Measurements from ENCODE around the gene NCDN. TPM values are rescaled to one million over a fixed set of nuclear protein-coding genes. Genes with fewer than 3 reads are reported as not detected.

Gene NCDN
- total and polyA plus RNA-seq, 7 experiments from 2014 or later = 17.1 to 38.6 (median 23.9) TPM

DNA sequence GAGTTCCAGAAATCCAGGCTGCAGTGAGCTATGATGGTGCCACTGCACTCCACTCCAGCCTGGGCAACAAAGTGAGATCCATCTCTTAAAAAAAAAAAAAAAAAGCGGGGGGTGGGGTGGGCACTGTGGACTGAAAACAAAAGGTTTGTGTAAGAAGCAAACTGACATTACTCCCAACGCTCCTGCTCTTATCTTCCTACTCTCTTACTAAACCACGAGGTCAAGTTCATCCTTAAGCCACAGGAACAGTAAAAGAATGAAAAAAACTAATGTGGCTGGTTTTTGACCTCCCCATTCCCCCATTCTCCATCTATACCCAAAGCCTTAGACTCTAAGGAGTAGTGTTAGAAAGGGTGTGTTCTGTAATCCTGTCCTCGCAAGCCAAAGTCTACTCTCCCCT, 46.3 kb downstream of the NCDN start:
- CTCF ChIA-PET = no interaction called here
- Mint-ChIP-seq H3K9me3 (peaks cover 0 to 2% (median 0%) of the 10 kb centered on the region in 11 donors), H3K4me1 (peaks cover 3 to 14% (median 8%) of the 10 kb centered on the region in 7 donors), H3K36me3 (peaks cover 9 to 44% (median 25%) of the 10 kb centered on the region in 5 donors), H3K4me3 (no peak overlapping the region), H3K27me3 (no peaks in the 10 kb centered on the region), H3K27ac (no peak overlapping the region)
- ATAC-seq (no peak), DNase-seq (no peak)
- Histone ChIP-seq H3K27ac (ENCODE audit: low read depth, low read length) (no peak overlapping the region), H3K27me3 (ENCODE audit: control insufficient read depth in 2 of 2, insufficient read depth in 2 of 2, low read length in 2 of 2) (no peaks in the 10 kb centered on the region), H3K36me3 (ENCODE audit: control insufficient read depth in 2 of 3, insufficient read depth in 3 of 3, low read length in 3 of 3) (peaks cover 9 to 64% (median 11%) of the 10 kb centered on the region in 3 experiments), H3K4me3 (ENCODE audit: low read length) (no peak overlapping the region), H3K4me1 (ENCODE audit: control insufficient read depth in 2 of 2, insufficient read depth in 2 of 2, low read length in 2 of 2) (no peaks in the 10 kb centered on the region), H3K9me3 (ENCODE audit: control insufficient read depth in 2 of 3, low read length in 3 of 3) (no peaks in the 10 kb centered on the region)
- POLR2A ChIA-PET = no interaction called here
- intact Hi-C loops (cut with micrococcal nuclease) = no loop called here

DNA sequence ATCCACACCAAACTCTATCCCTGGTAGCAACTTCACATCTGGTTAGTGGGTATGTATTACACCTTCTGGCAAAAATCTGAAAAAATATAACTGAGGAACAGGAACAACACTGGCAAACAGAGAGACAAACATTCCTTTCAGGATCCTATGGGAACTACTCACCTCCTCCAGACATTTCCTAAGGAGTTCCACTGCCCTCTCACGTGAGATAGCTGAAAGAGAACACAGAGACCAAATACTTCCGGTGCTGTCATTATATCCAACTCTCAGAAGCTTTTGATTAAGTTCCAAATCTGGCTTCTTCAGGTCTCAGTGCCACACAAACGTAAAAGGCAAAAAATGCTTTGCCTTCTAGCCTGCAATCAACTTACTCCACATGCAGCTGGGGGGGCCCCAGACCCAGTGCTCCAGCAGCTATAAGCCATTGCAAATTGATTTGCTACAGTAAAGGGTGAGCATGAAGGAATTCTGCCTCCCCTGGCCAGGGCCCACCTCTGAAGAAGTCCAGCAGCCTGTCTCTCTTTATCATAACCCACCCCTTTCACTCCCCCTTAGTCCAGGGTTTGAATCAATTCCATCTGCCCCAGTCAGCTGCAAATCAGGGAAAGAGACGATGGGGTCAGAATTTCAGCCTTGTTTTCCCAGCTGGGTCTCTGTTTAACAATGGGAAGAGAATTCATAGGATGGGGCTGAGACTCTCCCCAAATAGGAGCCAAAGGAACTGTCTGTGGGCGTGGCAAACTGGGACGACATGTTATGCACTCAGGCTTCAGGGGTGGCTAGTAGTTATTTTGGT, 47.7 kb downstream of the NCDN start:
- Histone ChIP-seq H3K4me3 (ENCODE audit: low read length) (no peak overlapping the region), H3K9me3 (ENCODE audit: control insufficient read depth in 2 of 3, low read length in 3 of 3) (no peaks in the 10 kb centered on the region), H3K4me1 (ENCODE audit: control insufficient read depth in 2 of 2, insufficient read depth in 2 of 2, low read length in 2 of 2) (no peaks in the 10 kb centered on the region), H3K27ac (ENCODE audit: low read depth, low read length) (no peak overlapping the region), H3K36me3 (ENCODE audit: control insufficient read depth in 2 of 3, insufficient read depth in 3 of 3, low read length in 3 of 3) (peaks cover 9 to 70% (median 11%) of the 10 kb centered on the region in 3 experiments), H3K27me3 (ENCODE audit: control insufficient read depth in 2 of 2, insufficient read depth in 2 of 2, low read length in 2 of 2) (no peaks in the 10 kb centered on the region)
- POLR2A ChIA-PET = no interaction called here
- DNase-seq (no peak), ATAC-seq (no peak)
- intact Hi-C loops (cut with micrococcal nuclease) = no loop called here
- CTCF ChIA-PET = interaction anchor here (1.2 kb wide), 1 partner anchor 122 kb away, joined by 3 read pairs; no protein-coding TSS in a partner anchor
- Mint-ChIP-seq H3K27ac (peak overlapping the region in 3 of 9 donors; percentile 9 to 33 (median 30)), H3K9me3 (peaks cover 0 to 2% (median 0%) of the 10 kb centered on the region in 11 donors), H3K36me3 (peaks cover 10 to 45% (median 29%) of the 10 kb centered on the region in 5 donors), H3K4me1 (peaks cover 3 to 14% (median 8%) of the 10 kb centered on the region in 7 donors), H3K27me3 (no peaks in the 10 kb centered on the region), H3K4me3 (no peak overlapping the region)

DNA sequence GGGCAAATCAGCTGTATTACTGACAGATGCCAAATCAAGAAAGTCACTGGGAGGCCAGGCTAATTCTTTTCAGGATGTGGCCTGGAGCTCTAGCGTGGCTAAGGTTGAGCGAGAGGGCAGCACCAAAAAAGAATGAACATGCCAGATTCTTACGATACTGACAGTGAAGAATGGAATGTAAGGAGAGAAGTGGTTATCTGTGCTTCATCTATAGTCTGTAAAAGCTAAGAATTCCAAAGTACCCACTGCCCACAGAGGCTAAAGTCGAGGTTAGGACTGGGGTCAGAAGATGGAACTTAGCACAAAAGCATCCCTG, 48.2 kb downstream of the NCDN start:
- H3K4me1 Mint-ChIP-seq = peaks cover 3 to 15% (median 8%) of the 10 kb centered on the region in 7 donors
- POLR2A ChIA-PET = interaction anchor here (0.7 kb wide), 1 partner anchor 310 kb away, joined by 3 read pairs; no protein-coding TSS in a partner anchor
- CTCF ChIA-PET = no interaction called here
- Histone ChIP-seq H3K9me3 (ENCODE audit: control insufficient read depth in 2 of 3, low read length in 3 of 3) (no peaks in the 10 kb centered on the region), H3K36me3 (ENCODE audit: control insufficient read depth in 2 of 3, insufficient read depth in 3 of 3, low read length in 3 of 3) (peaks cover 9 to 73% (median 11%) of the 10 kb centered on the region in 3 experiments), H3K27me3 (ENCODE audit: control insufficient read depth in 2 of 2, insufficient read depth in 2 of 2, low read length in 2 of 2) (no peaks in the 10 kb centered on the region), H3K27ac (ENCODE audit: low read depth, low read length) (no peak overlapping the region), H3K4me1 (ENCODE audit: control insufficient read depth in 2 of 2, insufficient read depth in 2 of 2, low read length in 2 of 2) (no peaks in the 10 kb centered on the region), H3K4me3 (ENCODE audit: low read length) (no peak overlapping the region)
- intact Hi-C loops (cut with micrococcal nuclease) = no loop called here
- no peaks in the 10 kb centered on the region for H3K27me3 Mint-ChIP-seq
- DNase-seq (no peak), ATAC-seq (no peak)
- no peak overlapping the region for H3K4me3 Mint-ChIP-seq
- peaks cover 0 to 2% (median 0%) of the 10 kb centered on the region in 11 donors for H3K9me3 Mint-ChIP-seq
- peak overlapping the region in 4 of 9 donors; percentile 30 to 70 (median 40) for H3K27ac Mint-ChIP-seq
- peaks cover 12 to 47% (median 30%) of the 10 kb centered on the region in 5 donors for H3K36me3 Mint-ChIP-seq

DNA sequence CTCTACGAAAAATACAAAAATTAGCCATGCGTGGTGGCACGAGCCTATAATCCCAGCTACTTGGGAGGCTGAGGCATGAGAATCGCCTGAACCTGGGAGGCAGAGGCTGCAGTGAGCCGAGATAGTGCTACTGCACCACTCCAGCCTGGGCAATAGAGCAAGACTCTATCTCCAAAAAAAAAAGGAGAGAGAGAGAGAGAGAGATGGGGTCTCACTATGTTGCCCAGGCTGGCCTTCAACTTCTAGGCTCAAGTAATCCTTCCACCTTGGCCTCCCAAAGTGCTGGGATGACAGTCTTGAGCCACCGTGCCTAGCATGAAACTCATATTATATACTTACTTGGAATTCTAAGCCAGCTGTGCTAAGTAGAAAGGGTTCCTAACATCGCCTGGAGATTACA, 54.1 kb downstream of the NCDN start:
- no peak overlapping the region for H3K4me3 ChIP-seq (ENCODE audit: low read length)
- Mint-ChIP-seq H3K4me1 (peaks cover 7 to 32% (median 15%) of the 10 kb centered on the region in 7 donors), H3K4me3 (no peak overlapping the region), H3K36me3 (peaks cover 7 to 39% (median 26%) of the 10 kb centered on the region in 5 donors), H3K27me3 (no peaks in the 10 kb centered on the region), H3K27ac (no peak overlapping the region), H3K9me3 (peaks cover 0 to 2% (median 0%) of the 10 kb centered on the region in 11 donors)
- H3K27me3 ChIP-seq (ENCODE audit: control insufficient read depth in 2 of 2, insufficient read depth in 2 of 2, low read length in 2 of 2) = no peaks in the 10 kb centered on the region
- H3K36me3 ChIP-seq (ENCODE audit: control insufficient read depth in 2 of 3, insufficient read depth in 3 of 3, low read length in 3 of 3) = peaks cover 0 to 42% (median 0%) of the 10 kb centered on the region in 3 experiments
- H3K9me3 ChIP-seq (ENCODE audit: control insufficient read depth in 2 of 3, low read length in 3 of 3) = no peaks in the 10 kb centered on the region
- intact Hi-C loops (cut with micrococcal nuclease) = no loop called here
- no peak overlapping the region for H3K27ac ChIP-seq (ENCODE audit: low read depth, low read length)
- no peaks in the 10 kb centered on the region for H3K4me1 ChIP-seq (ENCODE audit: control insufficient read depth in 2 of 2, insufficient read depth in 2 of 2, low read length in 2 of 2)
- ChIA-PET CTCF (no interaction called here), POLR2A (no interaction called here)
- no peak for DNase-seq
- no peak for ATAC-seq

DNA sequence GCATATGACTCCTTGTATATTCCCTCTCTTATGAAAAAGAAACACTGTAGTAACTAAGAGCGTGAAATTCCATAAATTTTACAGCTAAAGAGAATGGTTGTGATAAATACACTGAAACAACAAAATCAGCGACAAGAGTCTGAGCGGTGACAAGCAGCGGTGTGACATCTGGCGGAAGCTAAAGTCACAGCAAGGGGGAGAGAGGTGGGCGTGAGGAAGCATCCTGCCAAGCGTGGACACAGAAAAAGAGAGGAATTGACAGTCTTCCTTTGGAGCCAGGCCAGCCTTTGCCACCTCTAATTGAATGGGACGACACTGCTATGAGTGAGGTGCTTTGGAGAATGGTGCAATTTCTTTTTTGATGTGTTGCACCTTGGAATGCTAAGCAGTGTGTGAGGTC, 57.8 kb downstream of the NCDN start:
- no peak overlapping the region for H3K27ac ChIP-seq (ENCODE audit: low read depth, low read length)
- DNase-seq = no peak
- H3K4me3 ChIP-seq (ENCODE audit: low read length) = no peak overlapping the region
- H3K27me3 ChIP-seq (ENCODE audit: control insufficient read depth in 2 of 2, insufficient read depth in 2 of 2, low read length in 2 of 2) = no peaks in the 10 kb centered on the region
- H3K36me3 Mint-ChIP-seq = peaks cover 0 to 36% (median 19%) of the 10 kb centered on the region in 5 donors
- H3K27me3 Mint-ChIP-seq = no peaks in the 10 kb centered on the region
- CTCF ChIA-PET = no interaction called here
- no peaks in the 10 kb centered on the region for H3K9me3 ChIP-seq (ENCODE audit: control insufficient read depth in 2 of 3, low read length in 3 of 3)
- H3K27ac Mint-ChIP-seq = peak overlapping the region in 3 of 9 donors; percentile 33 to 41 (median 34)
- POLR2A ChIA-PET = interaction anchor here (1.2 kb wide), 1 partner anchor 24 kb away, joined by 3 read pairs; no protein-coding TSS in a partner anchor
- no peaks in the 10 kb centered on the region for H3K9me3 Mint-ChIP-seq
- H3K4me1 Mint-ChIP-seq = peaks cover 9 to 33% (median 25%) of the 10 kb centered on the region in 7 donors
- H3K4me3 Mint-ChIP-seq = no peak overlapping the region
- intact Hi-C loops (cut with micrococcal nuclease) = no loop called here
- H3K36me3 ChIP-seq (ENCODE audit: control insufficient read depth in 2 of 3, insufficient read depth in 3 of 3, low read length in 3 of 3) = peaks cover 0 to 24% (median 0%) of the 10 kb centered on the region in 3 experiments
- ATAC-seq = no peak
- H3K4me1 ChIP-seq (ENCODE audit: control insufficient read depth in 2 of 2, insufficient read depth in 2 of 2, low read length in 2 of 2) = no peaks in the 10 kb centered on the region

Other genes starting within 250 kb of the NCDN start
- gene KIAA0319L, start 396 bp upstream of the NCDN start, total RNA-seq = 10 to 100 TPM; 62.0 to 79.7 (median 65.6) TPM
- gene KIAA0319L, start 396 bp upstream of the NCDN start, polyA plus RNA-seq = 10 to 100 TPM; 22.2 to 36.6 TPM
- gene TFAP2E, start 15.5 kb downstream of the NCDN start, total RNA-seq = 1 to 10 TPM in 4 of 5 experiments, under 1 TPM in 1; 0.77 to 4.2 (median 2.8) TPM
- under 1 TPM; 0.13 to 0.51 TPM for gene TFAP2E, start 15.5 kb downstream of the NCDN start, polyA plus RNA-seq
- gene PSMB2, start 83.7 kb downstream of the NCDN start, total RNA-seq = 10 to 100 TPM; 20.4 to 93.5 (median 23.5) TPM
- 10 to 100 TPM; 46.6 to 62.6 TPM for gene PSMB2, start 83.7 kb downstream of the NCDN start, polyA plus RNA-seq
- 10 to 100 TPM in 1 of 5 experiments, 1 to 10 TPM in 4; 3.2 to 15.2 (median 4.6) TPM for gene C1orf216, start 161.1 kb downstream of the NCDN start, total RNA-seq
- 1 to 10 TPM; 3.6 to 5.5 TPM for gene C1orf216, start 161.1 kb downstream of the NCDN start, polyA plus RNA-seq
- 10 to 100 TPM in 1 of 5 experiments, 1 to 10 TPM in 1, under 1 TPM in 3; 0.11 to 48.7 (median 0.64) TPM for gene CLSPN, start 212.2 kb downstream of the NCDN start, total RNA-seq
- gene CLSPN, start 212.2 kb downstream of the NCDN start, polyA plus RNA-seq = not detected

Measured in naive thymus-derived CD4-positive, alpha-beta T cell (primary cell).